ENCODE data around the gene ERP27. TPM values are rescaled to one million over a fixed set of nuclear protein-coding genes. Genes with fewer than 3 reads are reported as not detected.
A peak's percentile ranks its signal among the peaks of the same experiment; 100 is the strongest.

The ERP27 gene
- total RNA-seq, 1 donor from 2014 or later: not detected

DNA sequence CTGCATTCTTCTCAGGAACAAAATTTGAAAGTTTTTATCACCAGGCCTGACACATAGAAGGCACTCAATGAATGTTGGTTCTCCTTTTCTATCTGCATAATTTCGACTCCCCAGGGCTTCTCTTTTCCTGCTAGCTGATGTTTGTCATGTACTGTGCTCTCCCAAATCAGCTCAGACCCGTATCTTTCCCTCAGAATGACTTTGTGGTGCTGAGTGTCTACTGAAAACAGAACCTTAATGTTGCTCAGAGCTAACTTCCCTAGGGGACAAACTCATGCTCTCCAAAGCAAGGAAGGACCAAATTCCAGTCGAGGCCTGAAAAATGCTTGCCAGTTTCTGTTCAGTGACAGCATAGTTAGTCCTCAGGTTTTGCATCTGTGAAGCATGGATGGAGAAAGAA is 21.1 kb upstream of the ERP27 start:
- intact Hi-C loops (cut with DNase I): no loop called here

DNA sequence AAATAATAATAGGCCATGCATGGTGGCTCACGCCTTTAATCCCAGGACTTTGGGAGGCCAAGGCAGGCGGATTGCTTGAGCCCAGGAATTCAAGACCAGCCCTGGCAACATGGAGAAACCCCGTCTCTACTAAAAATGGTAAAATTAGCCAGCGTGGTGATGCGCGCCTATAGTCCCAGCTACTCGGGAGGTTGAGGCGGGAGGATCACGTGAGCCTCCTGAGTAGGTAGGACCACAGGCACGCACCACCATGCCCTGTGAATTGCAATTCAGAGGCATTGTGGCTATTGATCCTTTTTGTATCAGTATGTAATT is 20.7 kb upstream of the ERP27 start:
- Histone ChIP-seq H3K4me3 (peak overlapping the region in 1 of 2 donors; percentile 66), H3K36me3 (no peaks in the 10 kb centered on the region), H3K9me3 (no peaks in the 10 kb centered on the region), H3K27me3 (no peaks in the 10 kb centered on the region), H3K27ac (peak overlapping the region; percentile 70 to 78), H3K4me1 (peaks cover 6 to 24% of the 10 kb centered on the region in 2 donors)
- intact Hi-C loops (cut with DNase I): no loop called here
- DNase-seq (ENCODE audit: low spot score in 2 of 2): no peak
- TF ChIP-seq, protein P1, sequence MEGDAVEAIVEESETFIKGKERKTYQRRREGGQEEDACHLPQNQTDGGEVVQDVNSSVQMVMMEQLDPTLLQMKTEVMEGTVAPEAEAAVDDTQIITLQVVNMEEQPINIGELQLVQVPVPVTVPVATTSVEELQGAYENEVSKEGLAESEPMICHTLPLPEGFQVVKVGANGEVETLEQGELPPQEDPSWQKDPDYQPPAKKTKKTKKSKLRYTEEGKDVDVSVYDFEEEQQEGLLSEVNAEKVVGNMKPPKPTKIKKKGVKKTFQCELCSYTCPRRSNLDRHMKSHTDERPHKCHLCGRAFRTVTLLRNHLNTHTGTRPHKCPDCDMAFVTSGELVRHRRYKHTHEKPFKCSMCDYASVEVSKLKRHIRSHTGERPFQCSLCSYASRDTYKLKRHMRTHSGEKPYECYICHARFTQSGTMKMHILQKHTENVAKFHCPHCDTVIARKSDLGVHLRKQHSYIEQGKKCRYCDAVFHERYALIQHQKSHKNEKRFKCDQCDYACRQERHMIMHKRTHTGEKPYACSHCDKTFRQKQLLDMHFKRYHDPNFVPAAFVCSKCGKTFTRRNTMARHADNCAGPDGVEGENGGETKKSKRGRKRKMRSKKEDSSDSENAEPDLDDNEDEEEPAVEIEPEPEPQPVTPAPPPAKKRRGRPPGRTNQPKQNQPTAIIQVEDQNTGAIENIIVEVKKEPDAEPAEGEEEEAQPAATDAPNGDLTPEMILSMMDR (IDR thresholded peaks at IDR 0.05): no peak

More for the DNA sequence above, 21.1 kb upstream of the ERP27 start:
- TF ChIP-seq, protein P1 (IDR thresholded peaks at IDR 0.05): no peak
- DNase-seq (ENCODE audit: low spot score in 2 of 2): no peak
- Histone ChIP-seq H3K27me3 (no peaks in the 10 kb centered on the region), H3K4me3 (peak overlapping the region; percentile 52 to 66), H3K36me3 (no peaks in the 10 kb centered on the region), H3K9me3 (no peaks in the 10 kb centered on the region), H3K27ac (peak overlapping the region; percentile 70 to 78), H3K4me1 (peaks cover 6 to 24% of the 10 kb centered on the region in 2 donors)

DNA sequence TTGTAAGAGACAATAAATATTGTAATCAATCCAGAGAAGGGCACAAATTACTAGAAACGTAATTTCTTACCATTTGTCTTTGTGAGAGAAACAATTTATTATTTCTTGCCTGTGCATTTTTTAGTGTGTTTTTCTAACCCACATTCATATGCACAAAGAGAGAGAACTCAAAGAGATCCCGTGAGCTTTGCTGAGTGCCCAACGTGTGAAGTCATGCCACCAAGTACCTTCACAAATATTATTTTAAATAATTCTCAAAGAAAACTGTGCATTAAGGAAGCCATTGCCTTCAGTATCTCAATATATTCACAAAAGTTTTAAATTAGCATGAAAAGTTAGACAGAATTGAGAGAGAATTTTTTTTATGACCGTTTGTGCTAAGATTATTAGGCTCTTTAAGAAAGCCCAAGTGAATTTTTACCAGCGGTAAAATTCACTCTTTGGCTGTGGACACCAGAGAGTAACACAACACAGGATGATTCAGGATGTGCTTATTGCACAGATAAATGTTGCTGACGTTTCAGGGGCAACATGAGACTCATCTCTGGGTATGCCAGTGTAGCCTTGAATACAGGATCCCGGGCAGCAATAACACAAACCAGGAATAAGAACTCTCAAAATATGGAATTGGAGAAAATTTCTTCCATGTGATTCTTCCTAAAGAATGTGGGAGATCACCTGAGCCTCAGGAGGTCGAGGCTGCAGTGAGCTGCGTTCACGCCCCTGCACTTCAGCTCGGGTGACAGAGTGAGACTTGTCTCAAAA is 20.2 kb upstream of the ERP27 start:
- intact Hi-C loops (cut with DNase I): no loop called here
- Histone ChIP-seq H3K27ac (peak overlapping the region; percentile 70 to 78), H3K4me3 (peak overlapping the region; percentile 22 to 66), H3K36me3 (no peaks in the 10 kb centered on the region), H3K4me1 (peaks cover 6 to 26% of the 10 kb centered on the region in 2 donors), H3K27me3 (no peaks in the 10 kb centered on the region), H3K9me3 (no peaks in the 10 kb centered on the region)
- TF ChIP-seq, protein P1 (IDR thresholded peaks at IDR 0.05): no peak
- no peak for DNase-seq (ENCODE audit: low spot score in 2 of 2)

DNA sequence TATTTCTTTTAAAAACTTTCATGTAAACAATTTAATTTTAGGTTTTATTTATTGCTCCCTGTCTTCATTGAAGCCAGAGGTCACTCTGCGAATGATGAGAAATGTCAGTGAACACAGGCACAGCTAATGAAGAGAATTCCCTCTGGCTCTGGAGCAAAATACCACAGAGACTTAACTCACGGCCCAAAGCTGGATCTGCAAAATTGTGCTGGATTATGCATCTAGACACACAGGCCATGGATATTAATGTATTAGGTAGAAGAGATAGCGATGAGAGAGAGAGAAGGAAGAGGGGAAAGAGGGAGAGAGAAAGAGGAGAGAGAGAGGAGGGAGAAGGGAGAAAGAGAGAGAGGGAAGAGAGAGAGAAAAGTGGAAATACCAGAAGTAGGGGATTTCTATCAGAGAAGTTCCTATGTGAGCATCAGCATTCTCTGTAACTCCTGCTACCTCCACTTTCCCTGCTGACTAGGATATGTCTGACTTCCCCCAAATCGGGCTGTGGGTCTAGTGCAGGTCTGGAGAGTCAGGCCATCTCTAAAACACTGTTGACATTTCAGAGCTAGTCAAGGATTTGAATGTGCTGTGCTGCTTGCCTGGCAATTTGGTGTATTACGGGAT is 19.3 kb upstream of the ERP27 start:
- TF ChIP-seq, protein P1 (IDR thresholded peaks at IDR 0.05): no peak
- Histone ChIP-seq H3K4me3 (peak overlapping the region; percentile 8 to 66), H3K9me3 (no peaks in the 10 kb centered on the region), H3K36me3 (no peaks in the 10 kb centered on the region), H3K27me3 (no peaks in the 10 kb centered on the region), H3K27ac (peak overlapping the region; percentile 70), H3K4me1 (peaks cover 6 to 27% of the 10 kb centered on the region in 2 donors)
- no peak for DNase-seq (ENCODE audit: low spot score in 2 of 2)
- intact Hi-C loops (cut with DNase I): no loop called here

DNA sequence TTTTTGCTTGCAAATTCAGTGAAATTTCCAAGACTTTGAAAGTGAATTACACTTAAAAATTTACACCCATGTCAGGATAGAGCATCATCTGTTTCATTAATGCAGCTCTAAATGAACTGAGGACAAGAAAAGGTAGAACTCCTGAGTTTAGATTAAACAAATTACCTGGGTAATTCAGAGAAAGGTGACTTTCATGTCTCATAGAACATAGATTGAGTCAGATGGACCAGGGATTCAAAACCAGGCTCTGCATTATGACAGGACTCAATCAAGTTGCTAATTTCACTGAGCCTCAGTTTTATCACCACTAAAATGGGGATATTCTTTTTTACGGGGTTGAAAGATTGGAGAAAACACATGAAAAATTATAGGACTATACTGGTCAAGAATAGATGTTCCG is 18.6 kb upstream of the ERP27 start:
- Histone ChIP-seq H3K9me3 (no peaks in the 10 kb centered on the region), H3K36me3 (no peaks in the 10 kb centered on the region), H3K27ac (peak overlapping the region; percentile 70), H3K4me1 (peaks cover 6 to 32% of the 10 kb centered on the region in 2 donors), H3K4me3 (peak overlapping the region in 1 of 2 donors; percentile 66), H3K27me3 (no peaks in the 10 kb centered on the region)
- intact Hi-C loops (cut with DNase I): no loop called here
- DNase-seq (ENCODE audit: low spot score in 2 of 2): no peak
- TF ChIP-seq, protein P1 (IDR thresholded peaks at IDR 0.05): no peak

All from ascending aorta (tissue), 2 donors.